Measurements from ENCODE around the gene KIF2B. TPM values are rescaled to one million over a fixed set of nuclear protein-coding genes. Genes with fewer than 3 reads are reported as not detected.

Gene KIF2B, protein sequence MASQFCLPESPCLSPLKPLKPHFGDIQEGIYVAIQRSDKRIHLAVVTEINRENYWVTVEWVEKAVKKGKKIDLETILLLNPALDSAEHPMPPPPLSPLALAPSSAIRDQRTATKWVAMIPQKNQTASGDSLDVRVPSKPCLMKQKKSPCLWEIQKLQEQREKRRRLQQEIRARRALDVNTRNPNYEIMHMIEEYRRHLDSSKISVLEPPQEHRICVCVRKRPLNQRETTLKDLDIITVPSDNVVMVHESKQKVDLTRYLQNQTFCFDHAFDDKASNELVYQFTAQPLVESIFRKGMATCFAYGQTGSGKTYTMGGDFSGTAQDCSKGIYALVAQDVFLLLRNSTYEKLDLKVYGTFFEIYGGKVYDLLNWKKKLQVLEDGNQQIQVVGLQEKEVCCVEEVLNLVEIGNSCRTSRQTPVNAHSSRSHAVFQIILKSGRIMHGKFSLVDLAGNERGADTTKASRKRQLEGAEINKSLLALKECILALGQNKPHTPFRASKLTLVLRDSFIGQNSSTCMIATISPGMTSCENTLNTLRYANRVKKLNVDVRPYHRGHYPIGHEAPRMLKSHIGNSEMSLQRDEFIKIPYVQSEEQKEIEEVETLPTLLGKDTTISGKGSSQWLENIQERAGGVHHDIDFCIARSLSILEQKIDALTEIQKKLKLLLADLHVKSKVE
- total RNA-seq = not detected in 2 replicates

DNA sequence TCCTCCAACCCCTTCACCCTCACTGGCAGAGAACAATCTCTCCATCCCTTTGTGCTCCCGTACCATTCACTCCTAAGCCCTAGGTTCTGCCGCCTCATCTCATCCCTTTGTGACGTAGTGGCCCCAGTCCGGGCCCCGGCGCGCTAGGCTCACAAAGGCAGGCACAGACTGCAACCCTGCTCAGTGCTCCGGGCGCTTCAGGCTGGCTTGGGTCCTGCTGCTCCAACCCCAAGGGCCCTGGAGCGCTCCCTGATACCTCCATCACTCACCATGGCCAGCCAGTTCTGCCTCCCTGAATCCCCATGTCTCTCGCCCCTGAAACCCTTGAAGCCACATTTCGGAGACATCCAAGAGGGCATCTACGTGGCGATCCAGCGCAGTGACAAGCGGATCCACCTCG lies at the start of gene KIF2B:
TSS of gene KIF2B (plus strand) at position 164 of the 400 bp plus-strand sequence. CDS start at position 271, 107 bp downstream.

Data from regular cardiac myocyte (primary cell).